HG03565 (cell line): ENCODE data around the gene TCP11L2.

Experiments used
- ATAC-seq: cut with Tn5 transposase; IDR thresholded peaks from one replicate; pipeline ENCODE4 v1.9.1; 2021; ENCODE audit warnings: mild to moderate bottlenecking, moderate library complexity; ENCODE audit not compliant: unreplicated experiment

Gene TCP11L2

GRCh38 chr12:106387848-106388377 lies 85.4 kb downstream of the TCP11L2 start:
- no peak for ATAC-seq

- ATAC-seq = no peak
Observed at GRCh38 chr12:106389151-106389550, 86.6 kb downstream of the TCP11L2 start.

GRCh38 chr12:106392759-106393158 lies 90.2 kb downstream of the TCP11L2 start:
- no peak for ATAC-seq
